Chondrocyte (in vitro differentiated cells): ENCODE measurements around the gene EREG. TPM values are rescaled to one million over a fixed set of nuclear protein-coding genes. Genes with fewer than 3 reads are reported as not detected.

Experiments
- DNase-seq: peaks from one replicate; pipeline ENCODE4 v3.0.0; 2021; ENCODE audit warnings: mixed read lengths, low spot score
- H3K27ac Mint-ChIP-seq: one replicate; pipeline ENCODE4 v1.8.0; 2021; ENCODE audit warnings: mild to moderate bottlenecking, moderate library complexity, mixed read lengths; ENCODE audit not compliant: unreplicated experiment
- H3K27me3 Mint-ChIP-seq: 2 replicates; pipeline ENCODE4 v1.8.0; 2021; ENCODE audit warnings: low read depth, mixed read lengths
- H3K36me3 Mint-ChIP-seq: 2 replicates; pipeline ENCODE4 v1.8.0; 2021; ENCODE audit warnings: low read depth, mixed read lengths
- H3K4me1 Mint-ChIP-seq: 2 replicates; pipeline ENCODE4 v1.8.0; 2021; ENCODE audit warnings: low read depth, mild to moderate bottlenecking, mixed read lengths
- H3K4me3 Mint-ChIP-seq: one replicate; pipeline ENCODE4 v1.8.0; 2021; ENCODE audit warnings: mild to moderate bottlenecking, moderate library complexity, mixed read lengths; ENCODE audit not compliant: unreplicated experiment
- H3K9me3 Mint-ChIP-seq: 2 replicates; pipeline ENCODE4 v1.8.0; 2021; ENCODE audit warnings: low read depth, mixed read lengths
- CTCF ChIP-seq: fragments of 200-600 bp; sonication (generic); IDR thresholded peaks from 2 replicates; pipeline ENCODE4 v1.5.0; 2021; ENCODE audit warnings: antibody characterized with exemption, mild to moderate bottlenecking, moderate library complexity
- total RNA-seq: library from RNA; stranded (reverse); gene quantifications from 3 replicates; pipeline ENCODE4 v1.2.1, GENCODE V29; 2021

Gene EREG
- total RNA-seq, 1 donor from 2014 or later = not detected

- no peak for TF ChIP-seq CTCF
- Mint-ChIP-seq H3K4me1 (no peaks in the 10 kb centered on the region), H3K36me3 (no peaks in the 10 kb centered on the region), H3K27me3 (peaks cover 17% of the 10 kb centered on the region), H3K4me3 (no peak overlapping the region), H3K27ac (no peak overlapping the region), H3K9me3 (no peaks in the 10 kb centered on the region)
- DNase-seq = no peak
Measured at GRCh38 chr4:74385386-74385785, 20.4 kb downstream of the EREG start.

GRCh38 chr4:74386159-74386558 lies 21.2 kb downstream of the EREG start:
- H3K36me3 Mint-ChIP-seq = no peaks in the 10 kb centered on the region
- H3K27ac Mint-ChIP-seq = no peak overlapping the region
- no peak for TF ChIP-seq CTCF
- peaks cover 17% of the 10 kb centered on the region for H3K27me3 Mint-ChIP-seq
- no peak overlapping the region for H3K4me3 Mint-ChIP-seq
- H3K4me1 Mint-ChIP-seq = no peaks in the 10 kb centered on the region
- H3K9me3 Mint-ChIP-seq = no peaks in the 10 kb centered on the region
- DNase-seq = no peak

- Mint-ChIP-seq H3K4me3 (no peak overlapping the region), H3K9me3 (no peaks in the 10 kb centered on the region), H3K27me3 (peaks cover 15% of the 10 kb centered on the region), H3K4me1 (no peaks in the 10 kb centered on the region), H3K36me3 (no peaks in the 10 kb centered on the region), H3K27ac (no peak overlapping the region)
- TF ChIP-seq CTCF = no peak
- no peak for DNase-seq
Measured at GRCh38 chr4:74387790-74388189, 22.8 kb downstream of the EREG start.

- Mint-ChIP-seq H3K27me3 (peaks cover 14% of the 10 kb centered on the region), H3K4me3 (no peak overlapping the region), H3K4me1 (no peaks in the 10 kb centered on the region), H3K9me3 (no peaks in the 10 kb centered on the region), H3K36me3 (no peaks in the 10 kb centered on the region), H3K27ac (no peak overlapping the region)
- no peak for TF ChIP-seq CTCF
- DNase-seq = no peak
Measured at GRCh38 chr4:74389494-74389893, 24.5 kb downstream of the EREG start.

- Mint-ChIP-seq H3K27ac (no peak overlapping the region), H3K9me3 (no peaks in the 10 kb centered on the region), H3K27me3 (peaks cover 12% of the 10 kb centered on the region), H3K4me3 (no peak overlapping the region), H3K4me1 (no peaks in the 10 kb centered on the region), H3K36me3 (no peaks in the 10 kb centered on the region)
- no peak for TF ChIP-seq CTCF
- DNase-seq = no peak
Measured at GRCh38 chr4:74390677-74391076, 25.7 kb downstream of the EREG start.
